ENCODE measurements around the gene TMEM52. TPM values are rescaled to one million over a fixed set of nuclear protein-coding genes. Genes with fewer than 3 reads are reported as not detected.

The TMEM52 gene
- total and polyA plus RNA-seq, 2 of the 13 experiments (the other 11 are each of a cell fraction or from before 2014, with no cell fraction given), result 13.2 to 18.7 TPM

DNA sequence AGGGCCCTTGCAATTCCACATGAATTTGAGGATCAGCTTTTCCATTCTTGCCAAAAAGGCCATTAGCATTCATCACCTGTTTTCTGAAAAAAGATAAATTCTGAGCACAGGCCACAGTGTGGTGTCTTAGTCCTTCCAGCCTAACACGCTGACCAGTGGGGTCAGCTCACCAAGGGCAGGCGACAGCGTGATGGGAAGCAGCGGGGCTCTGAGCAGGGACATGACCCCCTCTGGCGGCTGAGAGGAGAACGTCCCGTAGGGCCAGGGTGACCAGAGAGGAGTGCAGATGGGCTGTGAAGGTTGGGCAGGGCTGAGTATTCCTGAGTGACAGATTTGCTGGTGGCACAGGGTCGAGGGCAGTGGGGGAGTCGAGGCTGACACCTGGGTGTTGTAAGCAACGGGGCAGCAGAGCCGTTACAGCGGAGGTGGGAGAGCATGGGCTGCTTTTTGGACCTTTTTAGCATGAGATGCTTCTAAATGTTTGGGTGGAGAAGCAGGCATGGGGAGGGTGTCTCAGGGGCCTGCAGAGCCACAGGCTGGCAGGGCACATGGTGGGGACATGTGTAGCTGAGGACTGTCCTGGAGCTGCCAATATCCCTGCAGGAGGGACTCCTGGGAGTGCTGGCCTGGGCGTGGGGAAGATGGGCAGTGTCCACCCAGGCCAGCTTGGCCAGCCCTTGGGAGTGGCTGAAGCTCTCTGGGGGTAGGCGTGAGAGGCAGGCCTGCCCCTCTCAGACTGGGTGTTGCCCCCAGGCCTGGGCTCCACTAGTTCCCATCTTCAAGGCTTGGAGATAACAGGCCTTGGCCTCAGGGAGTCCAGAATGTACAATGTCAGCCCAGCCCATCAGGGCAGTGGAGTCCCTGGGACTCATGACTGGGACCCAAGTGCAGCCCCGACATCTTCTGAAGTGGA, 12.6 kb downstream of the TMEM52 start (continued):
- TF ChIP-seq HNF4A (CRISPR knock-in tag; IDR thresholded peaks at IDR 0.05) (0 out of 2 replicates have a peak, but pooled peaks have one; percentile 11), ZNF33A (CRISPR knock-in tag; IDR thresholded peaks at IDR 0.05; ENCODE audit: borderline replicate concordance) (no peak), ZNF550 (CRISPR knock-in tag; IDR thresholded peaks at IDR 0.05; ENCODE audit: borderline replicate concordance) (no peak), TGIF2 (CRISPR knock-in tag; IDR thresholded peaks at IDR 0.05) (0 out of 2 replicates have a peak, but pooled peaks have one; percentile 52), ZNF652 (CRISPR knock-in tag; IDR thresholded peaks at IDR 0.05; ENCODE audit: borderline replicate concordance, low read depth) (no peak; the same call in 1 of the 2 replicates), BORCS8-MEF2B (CRISPR knock-in tag; IDR thresholded peaks at IDR 0.05) (0 out of 2 replicates have a peak, but pooled peaks have one; percentile 48), RFX1 (IDR thresholded peaks at IDR 0.05) (no peak), KAT7 (CRISPR knock-in tag; IDR thresholded peaks at IDR 0.05; ENCODE audit: borderline replicate concordance) (no peak), PCBP1 (IDR thresholded peaks at IDR 0.05; ENCODE audit: borderline replicate concordance, low read depth, low read length) (no peak), KAT8 (CRISPR knock-in tag; IDR thresholded peaks at IDR 0.05) (peak; percentile 44; the same call in 1 of the 2 replicates), FOXP1 (IDR thresholded peaks at IDR 0.05) (no peak), FOXP1 (CRISPR knock-in tag; IDR thresholded peaks at IDR 0.05) (no peak), KDM1A (CRISPR knock-in tag; IDR thresholded peaks at IDR 0.05) (peak; percentile 56; the same call in 1 of the 2 replicates), ZBTB34 (CRISPR knock-in tag; IDR thresholded peaks at IDR 0.05) (no peak), ZNF850 (CRISPR knock-in tag; conservative IDR thresholded peaks at IDR 0.05) (no peak), SYNCRIP (IDR thresholded peaks at IDR 0.05; ENCODE audit: insufficient read depth, low read depth, low read length) (no peak), ZNF749 (CRISPR knock-in tag; IDR thresholded peaks at IDR 0.05; ENCODE audit: borderline replicate concordance) (no peak), ZNF501 (CRISPR knock-in tag; IDR thresholded peaks at IDR 0.05) (no peak; the same call in 1 of the 2 replicates), ZNF549 (CRISPR knock-in tag; IDR thresholded peaks at IDR 0.05) (no peak)
- TF ChIP-seq, protein P1, sequence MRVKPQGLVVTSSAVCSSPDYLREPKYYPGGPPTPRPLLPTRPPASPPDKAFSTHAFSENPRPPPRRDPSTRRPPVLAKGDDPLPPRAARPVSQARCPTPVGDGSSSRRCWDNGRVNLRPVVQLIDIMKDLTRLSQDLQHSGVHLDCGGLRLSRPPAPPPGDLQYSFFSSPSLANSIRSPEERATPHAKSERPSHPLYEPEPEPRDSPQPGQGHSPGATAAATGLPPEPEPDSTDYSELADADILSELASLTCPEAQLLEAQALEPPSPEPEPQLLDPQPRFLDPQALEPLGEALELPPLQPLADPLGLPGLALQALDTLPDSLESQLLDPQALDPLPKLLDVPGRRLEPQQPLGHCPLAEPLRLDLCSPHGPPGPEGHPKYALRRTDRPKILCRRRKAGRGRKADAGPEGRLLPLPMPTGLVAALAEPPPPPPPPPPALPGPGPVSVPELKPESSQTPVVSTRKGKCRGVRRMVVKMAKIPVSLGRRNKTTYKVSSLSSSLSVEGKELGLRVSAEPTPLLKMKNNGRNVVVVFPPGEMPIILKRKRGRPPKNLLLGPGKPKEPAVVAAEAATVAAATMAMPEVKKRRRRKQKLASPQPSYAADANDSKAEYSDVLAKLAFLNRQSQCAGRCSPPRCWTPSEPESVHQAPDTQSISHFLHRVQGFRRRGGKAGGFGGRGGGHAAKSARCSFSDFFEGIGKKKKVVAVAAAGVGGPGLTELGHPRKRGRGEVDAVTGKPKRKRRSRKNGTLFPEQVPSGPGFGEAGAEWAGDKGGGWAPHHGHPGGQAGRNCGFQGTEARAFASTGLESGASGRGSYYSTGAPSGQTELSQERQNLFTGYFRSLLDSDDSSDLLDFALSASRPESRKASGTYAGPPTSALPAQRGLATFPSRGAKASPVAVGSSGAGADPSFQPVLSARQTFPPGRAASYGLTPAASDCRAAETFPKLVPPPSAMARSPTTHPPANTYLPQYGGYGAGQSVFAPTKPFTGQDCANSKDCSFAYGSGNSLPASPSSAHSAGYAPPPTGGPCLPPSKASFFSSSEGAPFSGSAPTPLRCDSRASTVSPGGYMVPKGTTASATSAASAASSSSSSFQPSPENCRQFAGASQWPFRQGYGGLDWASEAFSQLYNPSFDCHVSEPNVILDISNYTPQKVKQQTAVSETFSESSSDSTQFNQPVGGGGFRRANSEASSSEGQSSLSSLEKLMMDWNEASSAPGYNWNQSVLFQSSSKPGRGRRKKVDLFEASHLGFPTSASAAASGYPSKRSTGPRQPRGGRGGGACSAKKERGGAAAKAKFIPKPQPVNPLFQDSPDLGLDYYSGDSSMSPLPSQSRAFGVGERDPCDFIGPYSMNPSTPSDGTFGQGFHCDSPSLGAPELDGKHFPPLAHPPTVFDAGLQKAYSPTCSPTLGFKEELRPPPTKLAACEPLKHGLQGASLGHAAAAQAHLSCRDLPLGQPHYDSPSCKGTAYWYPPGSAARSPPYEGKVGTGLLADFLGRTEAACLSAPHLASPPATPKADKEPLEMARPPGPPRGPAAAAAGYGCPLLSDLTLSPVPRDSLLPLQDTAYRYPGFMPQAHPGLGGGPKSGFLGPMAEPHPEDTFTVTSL (CRISPR knock-in tag; IDR thresholded peaks at IDR 0.05; ENCODE audit: borderline replicate concordance), result no peak
- TF ChIP-seq, protein P2, sequence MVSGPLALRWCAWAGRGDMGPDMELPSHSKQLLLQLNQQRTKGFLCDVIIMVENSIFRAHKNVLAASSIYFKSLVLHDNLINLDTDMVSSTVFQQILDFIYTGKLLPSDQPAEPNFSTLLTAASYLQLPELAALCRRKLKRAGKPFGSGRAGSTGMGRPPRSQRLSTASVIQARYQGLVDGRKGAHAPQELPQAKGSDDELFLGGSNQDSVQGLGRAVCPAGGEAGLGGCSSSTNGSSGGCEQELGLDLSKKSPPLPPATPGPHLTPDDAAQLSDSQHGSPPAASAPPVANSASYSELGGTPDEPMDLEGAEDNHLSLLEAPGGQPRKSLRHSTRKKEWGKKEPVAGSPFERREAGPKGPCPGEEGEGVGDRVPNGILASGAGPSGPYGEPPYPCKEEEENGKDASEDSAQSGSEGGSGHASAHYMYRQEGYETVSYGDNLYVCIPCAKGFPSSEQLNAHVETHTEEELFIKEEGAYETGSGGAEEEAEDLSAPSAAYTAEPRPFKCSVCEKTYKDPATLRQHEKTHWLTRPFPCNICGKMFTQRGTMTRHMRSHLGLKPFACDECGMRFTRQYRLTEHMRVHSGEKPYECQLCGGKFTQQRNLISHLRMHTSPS (CRISPR knock-in tag; IDR thresholded peaks at IDR 0.05; ENCODE audit: low read depth), result 0 out of 2 replicates have a peak, but pooled peaks have one; percentile 30
